C4-2B (cell line): ENCODE data around the gene ZCCHC18.
"Not testable (repeated sequence)": the region's sequence is repeated elsewhere in the genome, so short reads cannot be mapped to it uniquely, and the experiment has no call there.

Source experiments
- H3K27ac ChIP-seq: fragments of 450-650 bp; 2 replicates; pipeline ENCODE4 v1.5.1; 2017
- CTCF ChIP-seq: fragments of 450-650 bp; conservative IDR thresholded peaks from 2 replicates; pipeline ENCODE4 v1.5.1; 2017; ENCODE audit warnings: mild to moderate bottlenecking
- ZFX ChIP-seq: fragments of 450-650 bp; IDR thresholded peaks from 2 replicates; pipeline ENCODE4 v1.6.1; 2017

Gene ZCCHC18

GRCh38 chrX:104112326-104112951 is at the start of gene ZCCHC18:
TSS of gene ZCCHC18 (plus strand) at chrX:104112523. CDS start at chrX:104114112, 1,589 bp downstream.
- H3K27ac ChIP-seq, result peak within 1 kb of the TSS; percentile 35; the same call in 1 of the 2 replicates
- TF ChIP-seq ZFX (no peak), CTCF (no peak)

GRCh38 chrX:104062636-104063035 is 49.7 kb upstream of the ZCCHC18 start:
- not testable (repeated sequence) for H3K27ac ChIP-seq

- H3K27ac ChIP-seq, result not testable (repeated sequence)
Measured at GRCh38 chrX:104075778-104076445, 36.4 kb upstream of the ZCCHC18 start, which contains the start of gene TMSB15C. TSS of gene TMSB15C (minus strand) at chrX:104076236.

GRCh38 chrX:104077854-104078253 is 34.5 kb upstream of the ZCCHC18 start:
- not testable (repeated sequence) for H3K27ac ChIP-seq

- TF ChIP-seq CTCF, result no peak
- TF ChIP-seq ZFX, result no peak
- H3K27ac ChIP-seq, result no peak overlapping the region
Measured at GRCh38 chrX:104084063-104084462, 28.3 kb upstream of the ZCCHC18 start.

GRCh38 chrX:104084534-104085277 is 27.6 kb upstream of the ZCCHC18 start:
- no peak overlapping the region for H3K27ac ChIP-seq
- TF ChIP-seq CTCF, result no peak
- no peak for TF ChIP-seq ZFX

- H3K27ac ChIP-seq, result no peak overlapping the region
- no peak for TF ChIP-seq CTCF
- no peak for TF ChIP-seq ZFX
Measured at GRCh38 chrX:104085477-104085876, 26.8 kb upstream of the ZCCHC18 start.

GRCh38 chrX:104085919-104086318 is 26.4 kb upstream of the ZCCHC18 start:
- TF ChIP-seq ZFX, result no peak
- no peak for TF ChIP-seq CTCF
- no peak overlapping the region for H3K27ac ChIP-seq
